Caco-2 (cell line): Measurements from ENCODE around the gene ZFHX3. TPM values are rescaled to one million over a fixed set of nuclear protein-coding genes. Genes with fewer than 3 reads are reported as not detected.

Experiments used
- BruUV-seq: library from RNA; stranded (reverse); fragments of 400-500 nt; replicated peaks from 2 replicates; lab custom pipeline; 2021; lab: Mats Ljungman, UMichigan
- CTCF ChIA-PET: fragments of 300-600 bp; sonication (Branson Sonifier 250); formaldehyde crosslinking; loops from one replicate; lab custom pipeline; 2022; ENCODE audit warnings: antibody characterized with exemption; lab: Charles Lee
- POLR2A ChIA-PET: fragments of 300-600 bp; sonication (Branson Sonifier 250); formaldehyde crosslinking; loops from one replicate; lab custom pipeline; 2022; ENCODE audit warnings: antibody characterized with exemption; lab: Charles Lee
- DNase-seq, 2 experiments: peaks; one replicate each; pipeline versions ENCODE4 v3.0.0 to v3.0.0-alpha.2; 2020 to 2022
- H3K27me3 ChIP-seq: replicated peaks from 2 replicates; pipeline ENCODE4 v1.6.0; 2011; ENCODE audit warnings: low read length; ENCODE audit not compliant: control insufficient read depth, insufficient read depth
- H3K36me3 ChIP-seq: 2 replicates; pipeline ENCODE4 v1.5.1; 2011; ENCODE audit warnings: low read length; ENCODE audit not compliant: control insufficient read depth, insufficient read depth
- H3K4me1 ChIP-seq: fragments of 250-450 bp; sonication (Bioruptor Pico); 2 replicates; pipeline ENCODE4 v1.5.1; 2020; ENCODE audit warnings: mild to moderate bottlenecking
- H3K4me3 ChIP-seq: 2 replicates; pipeline ENCODE4 v1.5.1; 2011; ENCODE audit warnings: low read depth, mild to moderate bottlenecking, control low read depth, low read length
- H3K9me3 ChIP-seq: fragments of 250-450 bp; sonication (Bioruptor Pico); 2 replicates; pipeline ENCODE4 v1.5.1; 2020; ENCODE audit warnings: mild to moderate bottlenecking, moderate library complexity
- H3K27ac Mint-ChIP-seq: one replicate; pipeline ENCODE4 v1.8.0; 2022; ENCODE audit warnings: mixed read lengths; ENCODE audit not compliant: unreplicated experiment
- H3K27me3 Mint-ChIP-seq: one replicate; pipeline ENCODE4 v1.8.0; 2022; ENCODE audit warnings: mixed read lengths; ENCODE audit not compliant: insufficient read depth, unreplicated experiment
- H3K36me3 Mint-ChIP-seq: one replicate; pipeline ENCODE4 v1.8.0; 2022; ENCODE audit warnings: mild to moderate bottlenecking, mixed read lengths; ENCODE audit not compliant: insufficient read depth, unreplicated experiment
- H3K4me1 Mint-ChIP-seq: one replicate; pipeline ENCODE4 v1.8.0; 2022; ENCODE audit warnings: low read depth, mixed read lengths; ENCODE audit not compliant: unreplicated experiment
- H3K4me3 Mint-ChIP-seq: one replicate; pipeline ENCODE4 v1.8.0; 2022; ENCODE audit warnings: mild to moderate bottlenecking, moderate library complexity, mixed read lengths; ENCODE audit not compliant: unreplicated experiment
- H3K9me3 Mint-ChIP-seq: one replicate; pipeline ENCODE4 v1.8.0; 2022; ENCODE audit warnings: mixed read lengths; ENCODE audit not compliant: unreplicated experiment
- intact Hi-C: fragments of 100-400 bp; cut with micrococcal nuclease; formaldehyde crosslinking; loops from one replicate; pipeline ENCODE4 v1.10.0; 2022; ENCODE audit not compliant: unreplicated experiment
- total RNA-seq: library from RNA; stranded (reverse); gene quantifications from 2 replicates; pipeline ENCODE4 v1.2.3, GENCODE V29; 2022
- TF ChIP-seq, protein P1 (sequence below), 2 experiments: fragments of 200-600 bp in 1 of 2; IDR thresholded peaks; 1 replicate in 1 of 2; 2 replicates in 1 of 2; pipeline versions ENCODE4 v1.5.1 to v1.8.0; 2011 to 2022; ENCODE audit warnings: antibody characterized with exemption in 1 of 2, control low read depth in 1 of 2, inconsistent platforms in 1 of 2, low read depth in 1 of 2, low read length in 1 of 2, mild to moderate bottlenecking in 1 of 2, moderate library complexity in 1 of 2; ENCODE audit not compliant: insufficient read depth in 1 of 2, severe bottlenecking in 1 of 2, unreplicated experiment in 1 of 2

The ZFHX3 gene
- total RNA-seq, 1 experiment from 2014 or later, result 39.9 TPM

GRCh38 chr16:72876221-72876620 lies 171.7 kb downstream of the ZFHX3 start:
- H3K4me3 ChIP-seq, result no peak overlapping the region
- Mint-ChIP-seq H3K27ac (peak overlapping the region; percentile 100), H3K4me3 (peak overlapping the region; percentile 73), H3K36me3 (peaks cover 50% of the 10 kb centered on the region), H3K4me1 (peaks cover 58% of the 10 kb centered on the region), H3K27me3 (no peaks in the 10 kb centered on the region), H3K9me3 (peaks cover 7% of the 10 kb centered on the region)
- H3K36me3 ChIP-seq, result no peaks in the 10 kb centered on the region
- TSS peak; percentile 54 for BruUV-seq
- DNase-seq, result no peak
- no peaks in the 10 kb centered on the region for H3K27me3 ChIP-seq
- ChIA-PET POLR2A (interaction anchor here (2.0 kb wide), 1 partner anchor 60 kb away, joined by 6 read pairs; no protein-coding TSS in a partner anchor), CTCF (interaction anchor here (1.0 to 1.3 kb wide), 3 partner anchors 44 to 55 kb away, joined by 4 to 7 read pairs (median 4); no protein-coding TSS in a partner anchor)
- H3K4me1 ChIP-seq, result peaks cover 50% of the 10 kb centered on the region
- TF ChIP-seq, protein P1, sequence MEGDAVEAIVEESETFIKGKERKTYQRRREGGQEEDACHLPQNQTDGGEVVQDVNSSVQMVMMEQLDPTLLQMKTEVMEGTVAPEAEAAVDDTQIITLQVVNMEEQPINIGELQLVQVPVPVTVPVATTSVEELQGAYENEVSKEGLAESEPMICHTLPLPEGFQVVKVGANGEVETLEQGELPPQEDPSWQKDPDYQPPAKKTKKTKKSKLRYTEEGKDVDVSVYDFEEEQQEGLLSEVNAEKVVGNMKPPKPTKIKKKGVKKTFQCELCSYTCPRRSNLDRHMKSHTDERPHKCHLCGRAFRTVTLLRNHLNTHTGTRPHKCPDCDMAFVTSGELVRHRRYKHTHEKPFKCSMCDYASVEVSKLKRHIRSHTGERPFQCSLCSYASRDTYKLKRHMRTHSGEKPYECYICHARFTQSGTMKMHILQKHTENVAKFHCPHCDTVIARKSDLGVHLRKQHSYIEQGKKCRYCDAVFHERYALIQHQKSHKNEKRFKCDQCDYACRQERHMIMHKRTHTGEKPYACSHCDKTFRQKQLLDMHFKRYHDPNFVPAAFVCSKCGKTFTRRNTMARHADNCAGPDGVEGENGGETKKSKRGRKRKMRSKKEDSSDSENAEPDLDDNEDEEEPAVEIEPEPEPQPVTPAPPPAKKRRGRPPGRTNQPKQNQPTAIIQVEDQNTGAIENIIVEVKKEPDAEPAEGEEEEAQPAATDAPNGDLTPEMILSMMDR (IDR thresholded peaks at IDR 0.05; ENCODE audit: insufficient read depth in 1 of 2, low read depth in 1 of 2, low read length in 1 of 2, severe bottlenecking in 1 of 2, unreplicated experiment in 1 of 2), result no peak
- intact Hi-C loops, result loop anchor here (2.0 to 5.0 kb wide), 2 partner anchors 36 to 43 kb away; no protein-coding TSS in a partner anchor
- H3K9me3 ChIP-seq, result no peaks in the 10 kb centered on the region

DNA sequence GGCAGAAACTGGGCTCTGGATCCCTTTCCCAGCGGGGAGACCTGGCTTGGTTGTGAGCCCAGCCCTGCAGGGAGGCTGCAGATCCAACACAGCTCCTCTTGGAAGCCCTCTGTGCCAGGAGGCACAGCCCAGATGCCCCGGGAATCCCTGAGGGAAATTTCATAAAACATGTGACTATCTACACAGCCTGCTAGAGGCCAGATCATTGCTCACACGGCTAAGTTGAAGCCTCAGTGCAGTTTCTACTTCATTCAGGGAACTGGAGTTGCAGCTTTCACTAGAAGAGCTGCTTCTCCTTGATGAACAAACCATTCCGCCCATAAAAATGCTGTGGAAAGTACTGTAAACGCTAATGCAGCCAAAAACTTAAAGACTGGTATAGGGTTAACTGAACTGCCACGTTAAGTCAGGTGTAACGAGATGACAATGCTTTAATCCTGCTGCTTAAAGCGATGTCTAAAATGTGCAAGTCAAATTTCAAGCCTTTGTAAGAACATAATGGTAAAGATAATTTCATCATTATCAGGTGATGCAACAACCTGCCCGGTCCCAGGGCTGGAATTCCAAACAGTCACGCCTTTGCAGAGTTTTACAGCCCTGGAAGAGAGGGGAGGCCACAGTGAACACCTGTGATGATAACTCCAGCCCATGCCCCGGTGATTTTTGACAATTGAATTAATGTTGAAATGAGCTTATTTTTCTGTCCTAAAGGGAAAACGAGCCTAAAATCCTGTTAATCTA lies 172.5 kb downstream of the ZFHX3 start:
- CTCF ChIA-PET, result interaction anchor here (0.7 to 1.3 kb wide), 4 partner anchors 16 to 56 kb away, joined by 3 to 4 read pairs (median 4); no protein-coding TSS in a partner anchor
- BruUV-seq, result no TSS peak
- Mint-ChIP-seq H3K27me3 (no peaks in the 10 kb centered on the region), H3K4me3 (peak overlapping the region; percentile 73), H3K27ac (peak overlapping the region; percentile 100), H3K9me3 (peaks cover 7% of the 10 kb centered on the region), H3K4me1 (peaks cover 56% of the 10 kb centered on the region), H3K36me3 (peaks cover 55% of the 10 kb centered on the region)
- intact Hi-C loops, result loop anchor here (1.0 to 5.0 kb wide), 4 partner anchors 37 to 121 kb away; no protein-coding TSS in a partner anchor
- DNase-seq, result peak; percentile 87 to 89
- no peak overlapping the region for H3K4me3 ChIP-seq
- H3K9me3 ChIP-seq, result no peaks in the 10 kb centered on the region
- TF ChIP-seq, protein P1 (IDR thresholded peaks at IDR 0.05; ENCODE audit: insufficient read depth in 1 of 2, low read depth in 1 of 2, low read length in 1 of 2, severe bottlenecking in 1 of 2, unreplicated experiment in 1 of 2), result no peak
- no peaks in the 10 kb centered on the region for H3K36me3 ChIP-seq
- no peaks in the 10 kb centered on the region for H3K27me3 ChIP-seq
- H3K4me1 ChIP-seq, result peaks cover 50% of the 10 kb centered on the region
- POLR2A ChIA-PET, result interaction anchor here (0.5 kb wide), 1 partner anchor 196 kb away, joined by 4 read pairs; no protein-coding TSS in a partner anchor

GRCh38 chr16:72873853-72874252 lies 174.1 kb downstream of the ZFHX3 start:
- no peaks in the 10 kb centered on the region for H3K27me3 Mint-ChIP-seq
- Histone ChIP-seq H3K36me3 (no peaks in the 10 kb centered on the region), H3K9me3 (no peaks in the 10 kb centered on the region), H3K4me1 (peaks cover 44% of the 10 kb centered on the region), H3K27me3 (no peaks in the 10 kb centered on the region), H3K4me3 (no peak overlapping the region)
- H3K4me1 Mint-ChIP-seq, result peaks cover 49% of the 10 kb centered on the region
- ChIA-PET POLR2A (no interaction called here), CTCF (no interaction called here)
- H3K9me3 Mint-ChIP-seq, result peaks cover 7% of the 10 kb centered on the region
- peaks cover 62% of the 10 kb centered on the region for H3K36me3 Mint-ChIP-seq
- TF ChIP-seq, protein P1 (IDR thresholded peaks at IDR 0.05; ENCODE audit: insufficient read depth in 1 of 2, low read depth in 1 of 2, low read length in 1 of 2, severe bottlenecking in 1 of 2, unreplicated experiment in 1 of 2), result no peak
- BruUV-seq, result no TSS peak
- intact Hi-C loops, result no loop called here
- DNase-seq, result no peak
- peak overlapping the region; percentile 100 for H3K27ac Mint-ChIP-seq
- no peak overlapping the region for H3K4me3 Mint-ChIP-seq
